CD4-positive, alpha-beta T cell treated with Interleukin-17A for 1 hour (primary cell): Measurements from ENCODE around the gene CD300LG.
"Not testable (repeated sequence)": the region's sequence is repeated elsewhere in the genome, so short reads cannot be mapped to it uniquely, and the experiment has no call there.

Experiments
- DNase-seq: peaks from one replicate; pipeline ENCODE4 v3.0.0-alpha.2; 2020

CD300LG gene

GRCh38 chr17:43826206-43826605 lies 20.8 kb upstream of the CD300LG start:
- DNase-seq, result no peak

GRCh38 chr17:43827596-43827995 lies 19.4 kb upstream of the CD300LG start:
- no peak for DNase-seq

GRCh38 chr17:43829738-43830137 lies 17.2 kb upstream of the CD300LG start:
- no peak for DNase-seq

- no peak for DNase-seq
Measured at GRCh38 chr17:43830510-43831140, 16.4 kb upstream of the CD300LG start.

- no peak for DNase-seq
Measured at GRCh38 chr17:43831633-43832032, 15.3 kb upstream of the CD300LG start.

GRCh38 chr17:43832168-43832975 lies 14.6 kb upstream of the CD300LG start:
- DNase-seq, result no peak

GRCh38 chr17:43832976-43833829 lies 13.8 kb upstream of the CD300LG start, which contains the start of gene MPP3:
Gene MPP3 (minus strand): TSS chr17:43833146. CDS start chr17:43831906, 1,240 bp downstream.
- peak; percentile 45 for DNase-seq

GRCh38 chr17:43834106-43834505 lies 12.9 kb upstream of the CD300LG start:
- DNase-seq, result no peak

GRCh38 chr17:43839670-43840108 lies 7.3 kb upstream of the CD300LG start:
- no peak for DNase-seq

GRCh38 chr17:43840814-43841213 lies 6.2 kb upstream of the CD300LG start:
- no peak for DNase-seq

- no peak for DNase-seq
Measured at GRCh38 chr17:43841282-43841681, 5.7 kb upstream of the CD300LG start.

GRCh38 chr17:43842091-43842974 lies 4.6 kb upstream of the CD300LG start:
- DNase-seq, result not testable (repeated sequence)

GRCh38 chr17:43842975-43843325 lies 4.0 kb upstream of the CD300LG start:
- DNase-seq, result no peak

GRCh38 chr17:43844241-43844640 lies 2.7 kb upstream of the CD300LG start:
- DNase-seq, result no peak

- no peak for DNase-seq
Measured at GRCh38 chr17:43845766-43846165, 1.2 kb upstream of the CD300LG start.

GRCh38 chr17:43846221-43846712 lies 709 bp upstream of the CD300LG start:
- peak; percentile 66 for DNase-seq

GRCh38 chr17:43848601-43849000 lies 1.6 kb downstream of the CD300LG start:
- DNase-seq, result no peak

- DNase-seq, result no peak
Measured at GRCh38 chr17:43849116-43849515, 2.1 kb downstream of the CD300LG start.

- no peak for DNase-seq
Measured at GRCh38 chr17:43852571-43852970, 5.6 kb downstream of the CD300LG start.

GRCh38 chr17:43853546-43853945 lies 6.6 kb downstream of the CD300LG start:
- DNase-seq, result no peak

GRCh38 chr17:43854498-43854897 lies 7.5 kb downstream of the CD300LG start:
- no peak for DNase-seq

- DNase-seq, result no peak
Measured at GRCh38 chr17:43855061-43855460, 8.1 kb downstream of the CD300LG start.
